Upper lobe of right lung (tissue), 1 donor: ENCODE data around the gene ZFAND6. TPM values are rescaled to one million over a fixed set of nuclear protein-coding genes. Genes with fewer than 3 reads are reported as not detected.

ENCODE experiments used
- ATAC-seq: fragments of 200-7000 bp; cut with Tn5 transposase; one replicate; pipeline ENCODE4 v1.9.1; 2020; ENCODE audit warnings: mild to moderate bottlenecking, moderate library complexity
- DNase-seq: peaks from one replicate; pipeline ENCODE4 v3.0.0-alpha.2; 2020
- H3K27ac ChIP-seq: fragments of 200-600 bp; one replicate; pipeline ENCODE4 v1.8.0; 2022
- H3K27me3 ChIP-seq: fragments of 200-600 bp; one replicate; pipeline ENCODE4 v1.8.0; 2022; ENCODE audit warnings: mild to moderate bottlenecking
- H3K36me3 ChIP-seq: fragments of 200-600 bp; one replicate; pipeline ENCODE4 v1.8.0; 2022
- H3K4me1 ChIP-seq: fragments of 200-600 bp; one replicate; pipeline ENCODE4 v1.8.0; 2022
- H3K4me3 ChIP-seq: fragments of 200-600 bp; one replicate; pipeline ENCODE4 v1.8.0; 2022; ENCODE audit warnings: mild to moderate bottlenecking
- H3K9me3 ChIP-seq: fragments of 200-600 bp; one replicate; pipeline ENCODE4 v1.8.0; 2022
- intact Hi-C: fragments of 100-400 bp; cut with DNase I; formaldehyde crosslinking; loops from one replicate; pipeline ENCODE4 v1.11.0; 2022
- total RNA-seq: library from RNA; stranded (reverse); fragmentation: NEBNext Ultra II Directional; extraction: Animal tissue kit (Norgen Biotek cat#: 25700); gene quantifications from one replicate; pipeline ENCODE4 v1.2.1, GENCODE V29; 2021
- TF ChIP-seq, protein P1 (sequence below): fragments of 200-600 bp; IDR thresholded peaks from one replicate; pipeline ENCODE4 v1.8.0; 2022; ENCODE audit warnings: antibody characterized with exemption
- donor health status: DM: no; HTN: yes; CAD: no; lungs with severe emphysema.

Gene ZFAND6
- total RNA-seq, 1 donor from 2014 or later: 79.5 TPM

DNA sequence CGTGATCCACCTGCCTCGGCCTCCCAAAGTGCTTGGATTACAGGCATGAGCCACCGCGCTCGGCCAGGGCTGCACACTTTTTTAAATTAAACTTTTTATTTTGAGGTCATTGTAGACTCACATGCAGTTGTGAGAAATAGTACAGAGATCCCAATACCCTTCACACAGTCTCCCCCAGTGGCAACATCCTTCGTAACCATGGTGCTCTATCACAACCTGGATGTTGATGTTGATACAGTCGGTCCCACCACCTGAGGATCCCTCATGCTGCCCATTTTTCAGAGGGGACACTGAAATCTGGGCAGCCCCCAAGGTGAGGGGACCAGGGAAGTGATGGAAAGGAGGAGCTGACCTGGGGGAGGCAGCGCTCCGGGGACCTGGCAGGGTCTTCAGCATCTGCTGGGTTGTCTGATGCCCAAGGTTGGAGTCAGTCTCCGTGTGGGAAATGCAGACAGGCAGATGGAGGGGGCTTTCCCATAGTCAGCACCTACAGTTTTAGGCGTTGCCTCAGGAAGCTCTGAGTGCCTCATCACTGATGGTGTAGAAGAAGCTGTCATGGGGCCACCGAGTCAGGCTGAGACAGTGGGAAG, 110.4 kb downstream of the ZFAND6 start:
- Histone ChIP-seq H3K36me3 (peaks cover 8% of the 10 kb centered on the region), H3K4me1 (no peaks in the 10 kb centered on the region), H3K27ac (no peak overlapping the region), H3K27me3 (no peaks in the 10 kb centered on the region), H3K4me3 (no peak overlapping the region), H3K9me3 (no peaks in the 10 kb centered on the region)
- DNase-seq (no peak), ATAC-seq (no peak)
- TF ChIP-seq, protein P1, sequence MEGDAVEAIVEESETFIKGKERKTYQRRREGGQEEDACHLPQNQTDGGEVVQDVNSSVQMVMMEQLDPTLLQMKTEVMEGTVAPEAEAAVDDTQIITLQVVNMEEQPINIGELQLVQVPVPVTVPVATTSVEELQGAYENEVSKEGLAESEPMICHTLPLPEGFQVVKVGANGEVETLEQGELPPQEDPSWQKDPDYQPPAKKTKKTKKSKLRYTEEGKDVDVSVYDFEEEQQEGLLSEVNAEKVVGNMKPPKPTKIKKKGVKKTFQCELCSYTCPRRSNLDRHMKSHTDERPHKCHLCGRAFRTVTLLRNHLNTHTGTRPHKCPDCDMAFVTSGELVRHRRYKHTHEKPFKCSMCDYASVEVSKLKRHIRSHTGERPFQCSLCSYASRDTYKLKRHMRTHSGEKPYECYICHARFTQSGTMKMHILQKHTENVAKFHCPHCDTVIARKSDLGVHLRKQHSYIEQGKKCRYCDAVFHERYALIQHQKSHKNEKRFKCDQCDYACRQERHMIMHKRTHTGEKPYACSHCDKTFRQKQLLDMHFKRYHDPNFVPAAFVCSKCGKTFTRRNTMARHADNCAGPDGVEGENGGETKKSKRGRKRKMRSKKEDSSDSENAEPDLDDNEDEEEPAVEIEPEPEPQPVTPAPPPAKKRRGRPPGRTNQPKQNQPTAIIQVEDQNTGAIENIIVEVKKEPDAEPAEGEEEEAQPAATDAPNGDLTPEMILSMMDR: no peak
- intact Hi-C loops: no loop called here

DNA sequence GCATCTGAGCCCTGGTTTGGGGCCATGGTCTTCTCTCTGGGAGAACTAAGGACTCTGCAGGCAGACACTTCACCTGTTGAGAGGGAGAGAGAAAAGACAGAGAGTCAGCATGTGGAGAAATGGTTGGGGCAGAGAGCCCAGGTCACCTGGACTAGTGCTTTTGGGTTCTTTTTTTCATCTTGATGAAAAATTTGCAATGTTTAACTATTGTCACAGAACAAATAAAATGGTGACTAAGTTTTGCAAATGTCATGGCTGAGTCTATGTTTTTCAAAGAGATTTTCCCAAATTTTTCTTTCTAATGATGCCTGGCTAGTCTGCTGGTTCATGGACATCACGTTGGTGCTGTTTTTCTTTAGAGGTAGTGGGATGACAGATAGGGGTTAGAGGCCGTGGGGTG, 111.1 kb downstream of the ZFAND6 start:
- H3K4me1 ChIP-seq: no peaks in the 10 kb centered on the region
- H3K27ac ChIP-seq: no peak overlapping the region
- peaks cover 14% of the 10 kb centered on the region for H3K36me3 ChIP-seq
- no peaks in the 10 kb centered on the region for H3K27me3 ChIP-seq
- no peak for ATAC-seq
- no peaks in the 10 kb centered on the region for H3K9me3 ChIP-seq
- H3K4me3 ChIP-seq: no peak overlapping the region
- TF ChIP-seq, protein P1: no peak
- no peak for DNase-seq
- intact Hi-C loops: no loop called here

DNA sequence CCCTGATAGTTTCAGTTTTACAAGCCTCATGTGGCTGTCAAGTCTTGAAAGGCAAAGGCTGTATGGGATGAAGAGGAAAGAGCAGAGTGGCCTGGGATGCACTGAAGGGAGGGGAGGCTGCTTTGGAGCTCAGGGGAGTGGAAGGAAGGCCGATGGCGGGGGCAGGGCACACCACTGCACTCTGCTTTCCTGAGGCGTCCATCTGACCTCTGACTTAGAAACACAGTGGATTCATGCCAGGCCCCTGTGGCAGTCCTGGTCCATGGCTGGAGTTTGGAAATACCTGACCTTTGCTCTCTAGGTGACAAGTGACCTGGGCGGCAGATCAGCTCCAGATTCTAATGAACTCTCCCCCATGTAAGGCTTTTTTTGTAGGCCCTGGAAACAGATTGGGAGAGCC, 112.3 kb downstream of the ZFAND6 start:
- Histone ChIP-seq H3K27me3 (no peaks in the 10 kb centered on the region), H3K36me3 (peaks cover 14% of the 10 kb centered on the region), H3K4me3 (no peak overlapping the region), H3K4me1 (no peaks in the 10 kb centered on the region), H3K27ac (no peak overlapping the region), H3K9me3 (no peaks in the 10 kb centered on the region)
- intact Hi-C loops: no loop called here
- TF ChIP-seq, protein P1: no peak
- no peak for ATAC-seq
- DNase-seq: no peak

DNA sequence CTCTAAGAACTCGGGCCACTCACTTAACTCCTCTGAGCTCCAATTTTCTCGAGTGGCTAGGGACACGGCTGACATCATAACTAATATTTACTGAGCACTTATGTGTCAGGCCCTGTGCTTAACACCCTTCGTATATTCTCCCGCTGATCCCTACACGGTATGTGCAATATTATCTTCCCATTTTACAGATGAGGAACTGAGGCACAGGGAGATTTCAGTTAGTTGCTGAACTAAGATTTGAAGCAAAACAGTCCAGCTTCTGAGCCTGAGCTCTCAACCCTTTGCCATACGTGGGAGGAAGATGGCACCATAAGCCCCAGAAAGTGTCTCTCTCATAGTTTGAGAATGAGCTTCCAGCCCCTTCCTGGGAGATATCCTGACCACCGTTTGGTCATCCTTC, 112.9 kb downstream of the ZFAND6 start:
- no peak overlapping the region for H3K27ac ChIP-seq
- intact Hi-C loops: no loop called here
- H3K4me1 ChIP-seq: no peaks in the 10 kb centered on the region
- DNase-seq: no peak
- no peak for ATAC-seq
- TF ChIP-seq, protein P1: no peak
- no peaks in the 10 kb centered on the region for H3K9me3 ChIP-seq
- H3K4me3 ChIP-seq: no peak overlapping the region
- no peaks in the 10 kb centered on the region for H3K27me3 ChIP-seq
- peaks cover 17% of the 10 kb centered on the region for H3K36me3 ChIP-seq

DNA sequence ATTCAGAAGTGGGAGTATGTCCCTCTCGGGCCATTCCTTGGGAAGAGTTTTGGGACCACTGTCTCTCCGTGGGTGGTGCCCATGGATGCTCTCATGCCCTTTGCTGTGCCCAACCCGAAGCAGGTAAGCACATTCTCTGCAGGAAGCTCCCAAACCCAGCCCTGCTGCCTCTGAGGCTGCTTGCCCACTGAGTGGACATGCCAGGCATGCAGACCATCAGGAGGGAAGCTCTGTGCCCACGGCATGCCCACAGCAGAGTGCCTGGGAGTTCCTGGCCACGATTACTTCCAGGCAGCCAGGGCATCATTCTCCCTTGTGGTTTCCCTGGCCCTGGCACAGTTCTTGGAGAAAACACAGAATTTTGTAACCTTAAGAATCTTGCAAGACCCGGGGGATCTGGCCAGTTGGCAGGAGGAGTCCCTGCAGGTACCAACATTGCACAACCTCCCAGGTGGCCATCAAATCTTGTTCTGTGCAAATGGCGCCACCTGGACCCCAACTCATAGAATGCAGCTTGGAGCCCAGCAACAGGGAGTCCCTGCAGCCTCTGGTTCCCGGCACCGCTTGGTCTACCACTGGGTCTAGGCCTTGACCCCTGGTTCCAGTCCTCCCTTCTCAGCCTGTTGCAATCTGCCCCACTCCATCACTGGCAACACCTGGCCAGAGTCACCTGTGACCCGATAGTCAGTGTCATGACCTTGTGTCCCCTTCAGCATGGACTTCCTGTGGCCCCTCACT, 113.7 kb downstream of the ZFAND6 start:
- Histone ChIP-seq H3K4me1 (no peaks in the 10 kb centered on the region), H3K27me3 (no peaks in the 10 kb centered on the region), H3K9me3 (no peaks in the 10 kb centered on the region), H3K27ac (no peak overlapping the region), H3K36me3 (peaks cover 22% of the 10 kb centered on the region), H3K4me3 (no peak overlapping the region)
- peak; percentile 87 for DNase-seq
- intact Hi-C loops: no loop called here
- ATAC-seq: peak; percentile 89
- TF ChIP-seq, protein P1: peak; percentile 75
